PC-3 (cell line): Measurements from ENCODE around the gene TTC12.

Source experiments
- EZH2 ChIP-seq: fragments of 300-600 bp; sonication (generic); IDR thresholded peaks from one replicate; pipeline ENCODE4 v1.6.1; 2017; ENCODE audit warnings: antibody characterized with exemption, mild to moderate bottlenecking, low read length; ENCODE audit not compliant: unreplicated experiment
- EZH2phosphoT487 ChIP-seq: fragments of 300-600 bp; sonication (generic); IDR thresholded peaks from 2 replicates; pipeline ENCODE4 v1.6.1; 2018; ENCODE audit warnings: mild to moderate bottlenecking, antibody characterized with exemption, low read length, borderline replicate concordance
- TF ChIP-seq, protein P1 (sequence below): fragments of 300-600 bp; sonication (generic); conservative IDR thresholded peaks from 2 replicates; pipeline ENCODE4 v1.5.1; 2017; ENCODE audit warnings: antibody characterized with exemption, low read depth, mild to moderate bottlenecking, low read length

DNA sequence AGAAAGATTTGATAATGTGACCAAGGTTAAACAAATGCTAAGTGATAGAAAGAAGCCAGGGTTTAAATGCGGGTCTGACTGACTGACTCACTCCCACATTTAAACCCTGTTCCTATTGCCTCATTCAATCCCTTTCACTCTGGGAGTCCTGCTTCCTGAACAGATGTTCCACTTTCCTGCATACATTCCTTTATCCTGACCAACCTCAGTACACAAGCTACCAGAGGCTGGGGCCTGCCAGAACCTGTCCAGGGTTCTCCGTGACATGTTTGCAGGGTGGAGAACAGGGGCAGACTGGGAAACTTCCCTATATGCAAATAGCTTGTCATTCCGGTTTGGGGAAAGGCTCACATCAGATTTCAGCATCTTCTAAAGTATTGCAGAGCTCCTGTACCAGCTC is 70.2 kb downstream of the TTC12 start:
- TF ChIP-seq, protein P1, sequence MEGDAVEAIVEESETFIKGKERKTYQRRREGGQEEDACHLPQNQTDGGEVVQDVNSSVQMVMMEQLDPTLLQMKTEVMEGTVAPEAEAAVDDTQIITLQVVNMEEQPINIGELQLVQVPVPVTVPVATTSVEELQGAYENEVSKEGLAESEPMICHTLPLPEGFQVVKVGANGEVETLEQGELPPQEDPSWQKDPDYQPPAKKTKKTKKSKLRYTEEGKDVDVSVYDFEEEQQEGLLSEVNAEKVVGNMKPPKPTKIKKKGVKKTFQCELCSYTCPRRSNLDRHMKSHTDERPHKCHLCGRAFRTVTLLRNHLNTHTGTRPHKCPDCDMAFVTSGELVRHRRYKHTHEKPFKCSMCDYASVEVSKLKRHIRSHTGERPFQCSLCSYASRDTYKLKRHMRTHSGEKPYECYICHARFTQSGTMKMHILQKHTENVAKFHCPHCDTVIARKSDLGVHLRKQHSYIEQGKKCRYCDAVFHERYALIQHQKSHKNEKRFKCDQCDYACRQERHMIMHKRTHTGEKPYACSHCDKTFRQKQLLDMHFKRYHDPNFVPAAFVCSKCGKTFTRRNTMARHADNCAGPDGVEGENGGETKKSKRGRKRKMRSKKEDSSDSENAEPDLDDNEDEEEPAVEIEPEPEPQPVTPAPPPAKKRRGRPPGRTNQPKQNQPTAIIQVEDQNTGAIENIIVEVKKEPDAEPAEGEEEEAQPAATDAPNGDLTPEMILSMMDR, result no peak
- TF ChIP-seq EZH2 (no peak), EZH2phosphoT487 (no peak)
